Lower lobe of right lung (tissue), 2 donors: Measurements from ENCODE around the gene ACACA. TPM values are rescaled to one million over a fixed set of nuclear protein-coding genes. Genes with fewer than 3 reads are reported as not detected.

Experiments
- ATAC-seq, 2 donors: fragments of 200-7000 bp; cut with Tn5 transposase; one replicate each; pipeline ENCODE4 v1.9.1; 2020 to 2022; ENCODE audit warnings: mild to moderate bottlenecking in 2 of 2, moderate library complexity in 2 of 2
- DNase-seq: peaks from one replicate; pipeline ENCODE4 v3.0.0-alpha.2; 2020
- H3K27ac ChIP-seq: fragments of 200-600 bp; one replicate; pipeline ENCODE4 v1.8.0; 2022
- H3K27me3 ChIP-seq: fragments of 200-600 bp; one replicate; pipeline ENCODE4 v1.8.0; 2022; ENCODE audit warnings: low read depth
- H3K36me3 ChIP-seq: fragments of 200-600 bp; one replicate; pipeline ENCODE4 v1.8.0; 2022; ENCODE audit warnings: mild to moderate bottlenecking
- H3K4me1 ChIP-seq: fragments of 200-600 bp; one replicate; pipeline ENCODE4 v1.8.0; 2022
- H3K4me3 ChIP-seq: fragments of 200-600 bp; one replicate; pipeline ENCODE4 v1.8.0; 2022; ENCODE audit warnings: mild to moderate bottlenecking
- H3K9me3 ChIP-seq: fragments of 200-600 bp; one replicate; pipeline ENCODE4 v1.8.0; 2022
- intact Hi-C: fragments of 100-400 bp; cut with DNase I; formaldehyde crosslinking; loops from one replicate; pipeline ENCODE4 v1.11.0; 2022
- total RNA-seq: library from RNA; stranded (reverse); fragmentation: NEBNext Ultra II Directional; extraction: Animal tissue kit (Norgen Biotek cat#: 25700); gene quantifications from one replicate; pipeline ENCODE4 v1.2.1, GENCODE V29; 2021
- TF ChIP-seq, protein P1 (sequence below): fragments of 200-600 bp; IDR thresholded peaks from one replicate; pipeline ENCODE4 v1.8.0; 2022; ENCODE audit warnings: antibody characterized with exemption, mild to moderate bottlenecking
- donor health status: DM: no; HTN: yes; CAD: no; lungs with severe emphysema.

The ACACA gene
- total RNA-seq, 1 donor from 2014 or later = 132 TPM

GRCh38 chr17:37438141-37438540, 31.5 kb upstream of the ACACA start:
- no peak for ATAC-seq
- Histone ChIP-seq H3K27me3 (no peaks in the 10 kb centered on the region), H3K36me3 (peaks cover 85% of the 10 kb centered on the region), H3K4me1 (no peaks in the 10 kb centered on the region), H3K4me3 (no peak overlapping the region), H3K27ac (no peak overlapping the region), H3K9me3 (no peaks in the 10 kb centered on the region)
- TF ChIP-seq, protein P1, sequence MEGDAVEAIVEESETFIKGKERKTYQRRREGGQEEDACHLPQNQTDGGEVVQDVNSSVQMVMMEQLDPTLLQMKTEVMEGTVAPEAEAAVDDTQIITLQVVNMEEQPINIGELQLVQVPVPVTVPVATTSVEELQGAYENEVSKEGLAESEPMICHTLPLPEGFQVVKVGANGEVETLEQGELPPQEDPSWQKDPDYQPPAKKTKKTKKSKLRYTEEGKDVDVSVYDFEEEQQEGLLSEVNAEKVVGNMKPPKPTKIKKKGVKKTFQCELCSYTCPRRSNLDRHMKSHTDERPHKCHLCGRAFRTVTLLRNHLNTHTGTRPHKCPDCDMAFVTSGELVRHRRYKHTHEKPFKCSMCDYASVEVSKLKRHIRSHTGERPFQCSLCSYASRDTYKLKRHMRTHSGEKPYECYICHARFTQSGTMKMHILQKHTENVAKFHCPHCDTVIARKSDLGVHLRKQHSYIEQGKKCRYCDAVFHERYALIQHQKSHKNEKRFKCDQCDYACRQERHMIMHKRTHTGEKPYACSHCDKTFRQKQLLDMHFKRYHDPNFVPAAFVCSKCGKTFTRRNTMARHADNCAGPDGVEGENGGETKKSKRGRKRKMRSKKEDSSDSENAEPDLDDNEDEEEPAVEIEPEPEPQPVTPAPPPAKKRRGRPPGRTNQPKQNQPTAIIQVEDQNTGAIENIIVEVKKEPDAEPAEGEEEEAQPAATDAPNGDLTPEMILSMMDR = no peak
- intact Hi-C loops = no loop called here
- no peak for DNase-seq

GRCh38 chr17:37432671-37433070, 26.0 kb upstream of the ACACA start:
- H3K27me3 ChIP-seq = no peaks in the 10 kb centered on the region
- H3K9me3 ChIP-seq = no peaks in the 10 kb centered on the region
- DNase-seq = no peak
- H3K36me3 ChIP-seq = peaks cover 75% of the 10 kb centered on the region
- no peaks in the 10 kb centered on the region for H3K4me1 ChIP-seq
- no peak overlapping the region for H3K4me3 ChIP-seq
- TF ChIP-seq, protein P1 = no peak
- intact Hi-C loops = no loop called here
- no peak overlapping the region for H3K27ac ChIP-seq
- no peak for ATAC-seq

GRCh38 chr17:37430051-37430627, 23.5 kb upstream of the ACACA start:
- H3K4me1 ChIP-seq = no peaks in the 10 kb centered on the region
- H3K36me3 ChIP-seq = peaks cover 85% of the 10 kb centered on the region
- no peaks in the 10 kb centered on the region for H3K9me3 ChIP-seq
- DNase-seq (no peak), ATAC-seq (no peak)
- no peak overlapping the region for H3K4me3 ChIP-seq
- no peak overlapping the region for H3K27ac ChIP-seq
- TF ChIP-seq, protein P1 = no peak
- H3K27me3 ChIP-seq = no peaks in the 10 kb centered on the region
- intact Hi-C loops = no loop called here

- TF ChIP-seq, protein P1 = no peak
- no peak for ATAC-seq
- H3K4me3 ChIP-seq = no peak overlapping the region
- intact Hi-C loops = no loop called here
- H3K27me3 ChIP-seq = no peaks in the 10 kb centered on the region
- H3K27ac ChIP-seq = no peak overlapping the region
- no peak for DNase-seq
- H3K9me3 ChIP-seq = no peaks in the 10 kb centered on the region
- H3K36me3 ChIP-seq = peaks cover 90% of the 10 kb centered on the region
- no peaks in the 10 kb centered on the region for H3K4me1 ChIP-seq
These were observed 22.8 kb upstream of the ACACA start for GRCh38 chr17:37429453-37429852.

GRCh38 chr17:37429039-37429438, 22.4 kb upstream of the ACACA start:
- TF ChIP-seq, protein P1 = no peak

More at GRCh38 chr17:37429039-37429438, 22.4 kb upstream of the ACACA start:
- no peak for ATAC-seq
- no peak for DNase-seq
- H3K36me3 ChIP-seq = peaks cover 90% of the 10 kb centered on the region
- no peak overlapping the region for H3K27ac ChIP-seq
- H3K27me3 ChIP-seq = no peaks in the 10 kb centered on the region
- no peaks in the 10 kb centered on the region for H3K9me3 ChIP-seq
- H3K4me1 ChIP-seq = no peaks in the 10 kb centered on the region
- H3K4me3 ChIP-seq = no peak overlapping the region
- intact Hi-C loops = no loop called here
